Astrocyte of the cerebellum (primary cell): ENCODE results near the gene COL4A1.

Source experiments
- DNase-seq: peaks from one replicate; pipeline ENCODE4 v3.0.0-alpha.2; 2011; ENCODE audit warnings: low read depth
- H3K4me3 ChIP-seq: 2 replicates; pipeline ENCODE4 v1.5.1; 2011; ENCODE audit warnings: mild to moderate bottlenecking, low read depth, low read length, moderate library complexity
- CTCF ChIP-seq: IDR thresholded peaks from 2 replicates; pipeline ENCODE4 v1.5.1; 2012; ENCODE audit warnings: low read length, low read depth, moderate library complexity, mild to moderate bottlenecking; ENCODE audit errors: missing control alignments
- in situ Hi-C: cut with HindIII; loops from 2 replicates; pipeline ENCODE4 v1.10.0; 2017; ENCODE audit warnings: low sequenced_read_pairs

The COL4A1 gene

GRCh38 chr13:110200276-110200870 is 106.6 kb downstream of the COL4A1 start:
- no peak overlapping the region for H3K4me3 ChIP-seq
- in situ Hi-C loops: no loop called here
- no peak for DNase-seq
- no peak for TF ChIP-seq CTCF

GRCh38 chr13:110199046-110199831 is 107.7 kb downstream of the COL4A1 start:
- DNase-seq: no peak
- H3K4me3 ChIP-seq: no peak overlapping the region
- in situ Hi-C loops: no loop called here
- no peak for TF ChIP-seq CTCF

- in situ Hi-C loops: no loop called here
- H3K4me3 ChIP-seq: no peak overlapping the region
- no peak for DNase-seq
- no peak for TF ChIP-seq CTCF
These were observed 109.5 kb downstream of the COL4A1 start for GRCh38 chr13:110197471-110197870.

- DNase-seq: no peak
- in situ Hi-C loops: no loop called here
- no peak overlapping the region for H3K4me3 ChIP-seq
- TF ChIP-seq CTCF: no peak
These were observed 109.9 kb downstream of the COL4A1 start for GRCh38 chr13:110197026-110197425.

- TF ChIP-seq CTCF: no peak
- H3K4me3 ChIP-seq: no peak overlapping the region
- no peak for DNase-seq
- in situ Hi-C loops: no loop called here
These were observed 111.1 kb downstream of the COL4A1 start for GRCh38 chr13:110195547-110196485.

GRCh38 chr13:110194451-110194850 is 112.5 kb downstream of the COL4A1 start:
- no peak overlapping the region for H3K4me3 ChIP-seq
- TF ChIP-seq CTCF: no peak
- in situ Hi-C loops: no loop called here
- no peak for DNase-seq
